HG03520 (cell line): Measurements from ENCODE around the gene CHIT1.
"Not testable (repeated sequence)": the region's sequence is repeated elsewhere in the genome, so short reads cannot be mapped to it uniquely, and the experiment has no call there.

Experiments used
- ATAC-seq: cut with Tn5 transposase; IDR thresholded peaks from one replicate; pipeline ENCODE4 v1.9.1; 2021; ENCODE audit warnings: mild to moderate bottlenecking, moderate library complexity; ENCODE audit not compliant: unreplicated experiment

CHIT1 gene

DNA sequence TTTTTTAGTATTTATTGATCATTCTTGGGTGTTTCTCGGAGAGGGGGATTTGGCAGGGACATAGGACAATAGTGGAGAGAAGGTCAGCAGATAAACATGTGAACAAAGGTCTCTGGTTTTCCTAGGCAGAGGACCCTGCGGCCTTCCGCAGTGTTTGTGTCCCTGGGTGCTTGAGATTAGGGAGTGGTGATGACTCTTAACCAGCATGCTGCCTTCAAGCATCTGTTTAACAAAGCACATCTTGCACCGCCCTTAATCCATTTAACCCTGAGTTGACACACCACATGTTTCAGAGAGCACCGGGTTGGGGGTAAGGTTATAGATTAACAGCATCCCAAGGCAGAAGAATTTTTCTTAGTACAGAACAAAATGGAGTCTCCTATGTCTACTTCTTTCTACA, 36.7 kb upstream of the CHIT1 start:
- not testable (repeated sequence) for ATAC-seq

DNA sequence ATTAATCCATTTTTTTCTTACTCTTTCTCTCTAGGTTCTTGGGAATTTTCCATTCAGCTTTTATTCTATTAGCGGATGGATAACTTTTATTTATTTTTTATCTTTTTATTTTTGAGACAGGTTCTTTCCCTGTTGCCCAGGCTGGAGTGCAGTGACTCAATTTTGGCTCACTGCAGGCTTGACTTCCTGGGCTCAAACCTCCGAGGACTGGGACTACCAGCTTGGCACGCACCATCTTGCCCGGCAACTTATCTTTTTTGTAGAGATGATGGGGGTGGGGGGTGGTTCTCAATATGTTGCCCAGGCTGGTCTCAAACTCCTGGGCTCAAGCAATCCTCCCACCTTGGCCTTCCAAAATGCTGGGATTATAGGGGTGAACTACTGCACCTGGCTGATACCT, 36.1 kb upstream of the CHIT1 start:
- no peak for ATAC-seq

DNA sequence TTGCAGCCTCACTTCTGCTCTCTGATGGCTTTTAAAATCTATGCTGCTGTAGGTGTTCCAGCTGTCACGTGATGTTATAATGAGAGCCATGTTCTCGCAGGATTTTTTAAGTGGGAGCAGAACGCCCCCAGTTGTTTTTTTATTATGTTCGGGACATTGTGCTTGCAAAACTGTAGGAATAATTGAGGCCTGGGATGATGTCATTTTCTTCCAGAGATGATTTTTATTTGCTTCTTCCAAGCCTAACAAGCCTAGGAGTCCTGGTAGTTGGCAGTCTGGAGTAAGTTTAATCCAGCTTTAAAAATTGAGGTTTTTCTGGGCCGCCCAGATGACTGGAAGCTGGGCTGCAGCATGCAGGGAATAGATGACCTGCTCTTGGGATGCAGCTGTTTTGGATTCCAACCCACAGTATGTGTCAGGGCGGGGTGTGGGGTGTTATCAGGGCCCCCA, 34.6 kb upstream of the CHIT1 start:
- ATAC-seq, result no peak

DNA sequence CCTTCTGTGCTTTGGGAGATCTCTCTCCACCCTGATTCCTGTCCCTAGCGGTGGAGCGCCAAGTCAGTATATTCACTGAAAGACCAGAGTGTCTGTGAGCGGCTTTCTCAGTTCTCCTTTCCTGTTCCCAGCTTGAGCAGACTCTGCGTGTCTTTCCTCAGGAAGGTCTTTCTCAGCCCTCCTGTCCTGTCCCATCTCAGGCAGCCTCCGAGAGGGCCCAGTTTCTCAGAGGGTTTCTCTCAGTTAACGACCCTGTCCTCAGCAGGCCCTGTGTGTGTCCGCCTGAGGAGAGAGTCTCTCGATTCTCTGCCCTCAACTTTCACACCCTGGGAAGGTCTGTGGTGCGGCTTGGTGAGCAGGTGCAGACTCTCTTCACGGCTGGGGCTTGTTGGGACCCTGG, 34.0 kb upstream of the CHIT1 start:
- ATAC-seq, result no peak

DNA sequence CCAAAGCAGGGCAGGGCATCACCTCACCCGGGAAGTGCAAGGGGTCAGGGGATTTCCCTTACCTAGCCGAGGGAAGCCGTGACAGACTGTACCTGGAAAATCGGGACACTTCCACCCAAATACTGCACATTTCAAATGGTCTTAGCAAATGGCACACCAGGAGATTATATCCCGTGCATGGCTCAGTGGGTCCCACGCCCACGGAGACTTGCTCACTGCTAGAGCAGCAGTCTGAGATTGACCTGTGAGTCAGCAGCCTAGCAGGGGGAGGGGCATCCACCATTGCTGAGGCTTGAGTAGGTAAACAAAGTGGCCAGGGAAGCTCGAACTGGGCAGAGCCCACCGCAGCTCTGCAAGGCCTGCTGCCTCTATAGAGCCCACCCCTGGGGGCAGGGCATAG, 27.2 kb upstream of the CHIT1 start:
- not testable (repeated sequence) for ATAC-seq

DNA sequence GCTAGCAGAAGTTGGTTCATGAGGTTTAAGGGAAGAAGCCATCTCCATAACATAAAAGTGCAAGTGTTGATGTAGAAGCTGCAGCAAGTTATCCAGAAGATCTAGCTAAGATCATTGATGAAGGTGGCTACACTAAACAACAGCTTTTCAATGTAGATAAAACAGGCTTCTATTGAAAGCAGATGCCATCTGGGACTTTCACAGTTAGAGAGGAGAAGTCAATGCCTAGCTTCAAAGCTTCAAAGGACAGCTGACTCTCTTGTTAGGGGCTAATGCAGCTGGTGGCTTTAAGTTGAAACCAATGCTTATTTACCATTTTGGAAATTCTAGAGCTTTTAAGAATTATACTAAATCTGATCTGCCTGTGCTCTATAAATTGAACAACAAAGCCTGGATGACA, 25.3 kb upstream of the CHIT1 start:
- not testable (repeated sequence) for ATAC-seq

DNA sequence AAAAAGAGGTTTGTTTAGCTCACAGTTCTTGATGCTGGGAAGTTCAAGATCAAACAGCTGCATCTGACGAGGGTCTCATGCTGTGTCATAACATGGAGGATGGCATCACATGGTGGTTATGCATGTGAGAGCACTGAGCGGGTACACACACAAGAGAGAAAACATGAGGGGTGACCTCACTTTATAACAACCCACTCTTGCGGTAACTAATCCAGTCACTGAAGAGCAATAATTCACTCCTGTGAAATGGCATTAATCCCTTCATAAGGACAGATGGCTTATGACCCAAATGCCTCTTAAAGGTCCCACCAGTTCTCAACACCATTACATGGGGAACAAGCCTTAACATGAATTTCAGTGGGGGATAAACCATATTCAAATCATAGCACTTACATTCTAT, 23.2 kb upstream of the CHIT1 start:
- ATAC-seq, result no peak

DNA sequence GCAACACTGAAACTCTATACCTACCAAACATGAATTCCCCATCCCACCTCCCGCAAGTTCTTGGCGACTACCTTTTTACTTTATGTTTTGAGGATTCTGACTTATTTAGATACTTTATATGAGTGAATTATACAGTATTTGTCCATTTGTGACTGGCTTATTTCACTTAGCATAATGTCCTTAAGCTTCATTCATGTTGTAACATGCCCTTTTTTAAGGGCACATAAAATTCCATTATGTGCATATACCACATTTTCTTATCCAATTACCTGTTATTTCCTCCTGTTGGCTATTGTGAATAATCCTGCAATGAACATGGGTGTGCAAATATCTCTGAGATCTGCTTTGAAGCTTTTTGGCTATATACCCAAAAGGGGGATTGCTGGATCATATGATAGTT, 22.0 kb upstream of the CHIT1 start:
- no peak for ATAC-seq

DNA sequence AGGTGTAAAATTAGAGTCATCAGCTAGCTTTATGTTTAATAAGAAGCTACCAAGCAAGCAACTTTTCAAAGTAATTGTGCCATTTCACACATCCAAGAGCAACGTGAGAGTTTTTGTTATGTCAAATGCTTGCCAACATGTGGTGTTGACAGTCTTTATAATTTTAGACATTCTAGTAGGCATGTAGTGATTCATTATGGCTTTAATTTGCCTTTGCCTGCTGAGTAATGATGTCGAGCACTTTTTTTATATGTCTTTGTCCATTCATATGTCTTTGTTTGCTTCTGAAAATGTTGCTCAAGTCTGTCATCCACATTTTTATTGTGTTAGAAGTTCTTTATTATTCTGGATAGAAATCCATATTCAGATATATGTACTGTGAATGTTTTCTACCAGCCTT, 21.4 kb upstream of the CHIT1 start:
- no peak for ATAC-seq

DNA sequence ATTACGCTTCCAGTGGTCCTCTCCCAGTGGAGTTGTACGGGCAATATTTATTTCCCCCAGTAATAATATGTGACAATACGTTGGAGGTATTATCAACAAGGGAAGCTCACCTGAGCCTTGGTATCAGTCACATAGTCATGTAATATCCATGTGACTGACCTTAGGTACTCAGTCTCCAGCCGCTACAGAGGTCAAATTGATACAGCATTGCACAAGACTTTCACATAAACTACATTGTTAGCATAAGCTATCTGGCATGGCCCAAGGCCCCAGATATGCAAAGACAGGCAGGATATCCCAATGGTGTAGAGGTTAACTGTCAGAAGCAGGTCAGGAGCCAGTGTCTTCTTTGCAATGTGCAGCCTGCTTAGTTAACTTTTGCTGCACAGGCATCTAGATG, 15.3 kb upstream of the CHIT1 start:
- no peak for ATAC-seq

DNA sequence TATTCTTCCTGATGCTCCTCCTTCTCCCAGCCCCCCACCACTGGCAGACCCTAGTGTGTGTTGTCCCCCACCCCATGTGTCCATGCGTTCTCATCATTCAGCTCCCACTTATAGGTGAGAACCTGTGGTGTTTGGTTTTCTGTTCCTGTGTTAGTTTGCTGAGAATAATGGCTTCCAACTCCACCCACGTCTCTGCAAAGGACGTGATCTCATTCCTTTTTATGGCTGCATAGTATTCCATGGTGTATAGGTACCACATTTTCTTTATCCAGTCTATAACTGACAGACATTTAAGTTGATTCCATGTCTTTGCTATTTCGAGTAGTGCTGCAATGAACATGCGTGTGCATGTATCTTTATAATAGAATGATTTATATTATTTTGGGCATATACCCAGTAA, 12.2 kb upstream of the CHIT1 start:
- not testable (repeated sequence) for ATAC-seq

DNA sequence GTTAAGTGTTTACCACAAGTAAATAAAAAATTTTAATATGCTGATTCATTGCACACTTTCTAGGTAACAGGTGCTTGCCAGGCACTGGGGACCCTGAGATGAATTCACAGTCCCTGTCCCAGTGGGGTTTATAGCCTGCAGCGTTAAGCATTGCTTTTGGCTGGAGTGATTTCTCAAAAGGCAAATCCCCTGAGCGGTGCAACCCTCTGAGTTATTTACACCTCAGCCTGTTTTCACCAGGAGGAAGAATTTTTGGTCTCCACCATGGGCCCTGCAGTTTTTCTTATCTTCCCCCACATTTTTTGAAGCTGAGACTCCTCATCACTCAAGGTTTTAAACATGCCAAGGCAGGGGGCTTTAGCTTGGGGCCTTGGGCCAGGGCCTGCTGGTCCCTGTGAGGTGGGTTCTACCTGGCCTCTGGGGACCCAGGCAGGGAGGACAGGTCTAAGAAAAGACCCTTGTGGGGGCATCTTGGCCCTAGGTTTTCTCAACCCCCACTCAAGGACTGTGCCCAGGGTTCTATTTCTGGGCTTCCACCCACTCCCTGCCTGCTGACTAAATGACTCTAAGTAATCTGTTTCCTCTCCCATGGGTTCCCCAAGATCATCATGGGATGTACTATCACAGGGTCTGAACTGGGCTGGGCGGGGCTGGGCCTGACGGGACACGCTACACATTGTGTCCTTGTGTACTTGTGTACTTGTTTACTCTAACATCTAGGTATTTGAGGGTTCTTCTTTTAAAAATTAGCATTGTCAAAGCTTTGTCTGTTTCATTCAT, 10.2 kb upstream of the CHIT1 start:
- ATAC-seq, result no peak

DNA sequence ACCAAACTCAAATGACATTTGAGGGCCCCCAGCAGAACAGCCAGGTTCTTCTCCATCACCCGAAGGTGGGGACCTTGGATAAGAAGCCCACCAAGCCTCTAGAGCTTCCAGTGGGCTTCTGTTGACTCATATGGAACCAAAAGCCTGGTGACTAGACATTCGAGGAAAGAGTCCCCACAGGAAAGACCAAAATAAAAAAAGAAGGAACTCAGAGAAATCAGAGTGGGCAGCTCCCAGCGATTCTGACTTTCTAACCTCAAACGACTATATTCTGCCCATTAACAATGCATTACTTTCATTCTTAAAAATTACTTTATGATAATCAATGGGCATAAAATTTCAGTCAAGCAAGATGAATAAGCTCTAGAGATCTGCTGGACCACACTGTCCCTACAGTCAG, 9.6 kb upstream of the CHIT1 start:
- no peak for ATAC-seq

DNA sequence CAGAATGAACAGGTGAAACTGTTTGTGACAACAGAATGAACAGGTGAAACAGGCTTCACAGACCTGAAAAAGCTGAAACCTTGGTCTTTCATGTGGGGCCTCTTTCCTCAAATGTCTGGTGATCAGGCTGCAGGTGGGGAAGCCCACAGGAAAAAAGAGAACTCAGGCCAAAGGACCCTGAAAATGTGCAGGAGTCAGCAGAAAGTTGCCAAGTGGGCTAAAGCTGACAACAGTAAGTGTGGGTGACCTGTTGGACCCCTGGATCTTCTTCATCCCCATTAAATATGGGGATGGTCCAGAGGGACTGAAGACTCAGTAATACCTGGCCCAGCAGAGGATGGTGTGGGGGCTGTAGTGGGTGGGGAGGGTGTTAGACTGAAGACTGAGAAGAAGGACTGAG, 9.1 kb upstream of the CHIT1 start:
- ATAC-seq, result no peak

DNA sequence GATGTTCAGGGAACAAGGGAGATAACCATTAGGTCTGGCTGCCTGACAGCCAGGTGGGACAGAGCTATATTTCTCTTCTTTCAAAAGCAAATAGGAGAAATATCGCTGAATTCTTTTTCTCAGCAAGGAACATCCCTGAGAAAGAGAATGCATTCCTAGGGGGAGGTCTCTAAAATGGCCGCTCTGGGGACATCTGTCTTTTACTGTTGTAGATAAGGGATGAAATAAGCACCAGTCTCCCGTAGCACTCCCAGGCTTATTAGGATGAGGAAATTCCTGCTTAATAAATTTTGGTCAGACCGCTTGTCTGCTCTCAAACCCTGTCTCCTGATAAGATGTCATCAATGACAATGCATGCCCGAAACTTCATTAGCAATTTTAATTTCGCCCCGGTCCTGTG, 5.4 kb upstream of the CHIT1 start:
- not testable (repeated sequence) for ATAC-seq

DNA sequence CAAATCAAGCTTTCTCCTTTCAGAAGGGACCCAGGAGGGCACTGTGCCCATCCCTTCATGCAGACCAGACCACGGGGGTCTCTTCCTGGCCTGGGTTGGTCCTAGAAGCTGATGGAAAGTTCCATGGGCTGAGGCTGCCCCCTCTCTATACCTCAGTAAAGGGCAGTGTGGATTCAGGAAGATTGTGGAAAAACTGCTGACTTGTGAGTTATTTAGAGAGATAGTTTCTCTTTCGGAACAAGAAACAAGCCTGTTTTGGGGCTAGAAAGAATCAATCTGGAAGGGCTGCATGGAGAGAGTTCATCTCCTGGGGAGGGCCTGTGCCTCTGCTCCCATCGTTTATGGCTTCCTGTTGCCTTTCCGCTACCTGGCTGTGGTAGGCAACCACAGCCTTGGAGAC, 803 bp downstream of the CHIT1 start:
- no peak for ATAC-seq

DNA sequence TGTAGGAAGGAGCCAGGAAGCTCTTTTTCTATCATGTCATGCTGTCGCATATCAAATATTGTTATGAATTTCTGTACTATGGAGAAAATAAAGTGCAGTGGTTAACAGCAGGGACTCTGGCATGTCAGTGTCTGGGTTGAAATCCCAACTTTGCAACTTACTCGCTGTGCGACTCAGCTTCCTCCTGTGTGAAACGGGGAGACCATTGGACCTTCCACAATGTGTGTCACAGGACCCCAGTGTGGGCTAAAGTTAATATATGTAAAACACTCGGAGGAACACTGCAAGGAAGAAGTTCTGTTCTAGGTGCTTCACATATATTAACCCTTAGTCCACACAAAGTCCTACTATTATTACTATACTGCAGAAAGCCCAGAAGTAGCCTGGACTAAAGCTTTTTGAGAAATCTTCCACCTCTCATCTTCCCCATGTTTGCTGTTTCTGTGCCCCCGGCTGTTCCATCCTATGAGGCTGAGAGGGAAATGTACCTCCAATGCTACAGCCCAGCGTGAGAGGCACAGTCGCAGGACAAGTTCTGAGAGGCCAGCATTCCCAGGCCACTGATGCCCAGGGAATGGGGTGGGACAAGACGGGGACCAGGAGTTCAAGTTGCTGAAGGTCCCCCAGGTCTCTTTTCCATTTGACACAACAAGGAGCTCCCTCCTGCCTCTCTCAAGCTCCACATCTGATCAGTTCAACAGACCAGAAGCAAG, 1.9 kb downstream of the CHIT1 start:
- ATAC-seq, result no peak

DNA sequence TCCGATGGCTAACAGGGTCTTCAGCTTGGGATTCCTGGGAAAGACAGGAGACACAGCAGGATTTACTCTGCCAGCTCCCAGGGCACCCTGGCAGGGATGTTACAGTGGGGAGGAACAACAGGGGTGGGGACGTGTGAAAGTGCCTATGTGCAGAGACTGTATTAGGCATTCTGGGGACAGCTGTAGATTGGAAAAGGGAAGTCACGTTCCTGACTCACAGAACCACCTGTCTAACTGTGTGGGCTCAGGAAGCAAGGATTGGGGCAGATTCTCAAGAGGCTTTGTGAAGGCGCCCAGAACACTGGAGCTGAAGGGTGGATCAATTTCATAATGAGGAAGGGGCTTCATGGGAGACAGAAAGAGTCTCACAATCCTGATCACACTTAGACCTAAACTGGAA, 4.4 kb downstream of the CHIT1 start:
- no peak for ATAC-seq

DNA sequence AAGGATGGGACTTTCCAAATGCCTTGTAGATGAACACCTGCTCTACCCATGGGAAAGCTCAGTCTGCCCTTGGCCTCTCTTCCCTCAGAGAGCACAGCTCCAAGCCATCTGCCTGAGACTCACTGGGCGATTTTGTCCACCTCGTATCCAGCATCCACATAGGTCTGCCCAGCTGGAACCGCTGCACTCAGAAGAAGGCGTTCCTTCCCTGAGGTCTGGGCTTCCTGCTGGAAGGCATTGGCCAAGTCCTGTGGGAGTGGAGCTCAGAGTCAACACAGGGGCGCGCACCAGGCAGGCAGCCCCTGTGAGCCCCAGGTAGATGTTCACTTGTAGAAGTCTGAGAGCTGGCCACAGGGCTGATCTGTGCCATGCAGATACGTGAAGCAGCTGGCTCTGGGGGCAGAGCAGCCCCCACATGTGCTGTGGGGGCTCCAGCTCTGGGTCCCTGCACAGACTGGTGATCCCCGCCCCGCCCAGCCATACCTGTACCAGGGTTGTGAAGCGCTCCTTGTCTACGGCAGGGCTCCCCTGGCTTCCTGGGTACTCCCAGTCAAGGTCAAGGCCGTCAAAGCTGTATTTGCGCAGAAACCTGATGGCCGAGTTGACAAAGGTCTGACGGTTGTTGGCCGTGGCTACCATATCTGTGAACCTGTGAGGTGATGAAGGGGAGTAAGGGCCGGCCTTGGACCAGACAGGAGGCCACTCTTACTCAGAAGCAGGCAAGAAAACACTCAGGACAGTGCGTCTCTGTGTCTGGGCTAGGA, 6.3 kb downstream of the CHIT1 start:
- ATAC-seq, result no peak

DNA sequence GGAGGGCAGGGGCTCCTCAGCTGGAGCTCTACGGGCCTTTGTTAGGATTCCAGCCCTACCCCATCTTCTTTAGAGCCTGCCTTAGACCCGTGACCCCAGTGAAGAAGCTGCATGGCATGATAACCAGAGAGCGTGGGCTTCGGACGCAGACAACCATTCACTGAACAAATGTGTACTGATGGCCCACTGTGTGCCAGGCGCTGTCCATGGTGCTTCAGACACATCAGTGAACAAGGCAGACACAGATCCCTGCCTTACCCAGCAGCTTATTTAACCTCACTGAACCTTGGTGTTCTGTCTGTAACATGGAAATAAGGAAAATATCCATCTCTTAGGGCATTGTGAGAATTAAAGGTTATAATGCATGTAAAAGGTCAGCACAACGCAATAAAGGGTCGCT, 9.5 kb downstream of the CHIT1 start:
- no peak for ATAC-seq

DNA sequence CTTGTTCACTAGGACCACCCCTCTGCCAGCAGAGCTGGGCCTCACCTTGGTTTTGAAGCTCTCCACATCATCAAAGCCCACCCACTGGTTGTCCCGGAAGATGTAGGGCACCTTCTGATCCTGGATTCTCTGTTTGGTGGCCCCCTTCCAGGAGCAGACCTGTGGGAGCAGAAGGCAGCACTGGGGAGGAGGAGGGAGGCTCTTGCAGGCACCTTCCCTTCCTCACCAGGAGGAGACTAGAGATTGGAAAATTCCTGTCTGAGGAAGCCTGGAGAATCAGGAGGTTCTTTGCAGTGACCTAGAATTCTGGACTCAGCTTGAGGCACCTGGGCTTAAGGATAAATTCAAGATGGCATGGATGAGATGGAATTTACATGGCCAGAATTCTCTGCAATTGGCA, 10.3 kb downstream of the CHIT1 start:
- no peak for ATAC-seq

DNA sequence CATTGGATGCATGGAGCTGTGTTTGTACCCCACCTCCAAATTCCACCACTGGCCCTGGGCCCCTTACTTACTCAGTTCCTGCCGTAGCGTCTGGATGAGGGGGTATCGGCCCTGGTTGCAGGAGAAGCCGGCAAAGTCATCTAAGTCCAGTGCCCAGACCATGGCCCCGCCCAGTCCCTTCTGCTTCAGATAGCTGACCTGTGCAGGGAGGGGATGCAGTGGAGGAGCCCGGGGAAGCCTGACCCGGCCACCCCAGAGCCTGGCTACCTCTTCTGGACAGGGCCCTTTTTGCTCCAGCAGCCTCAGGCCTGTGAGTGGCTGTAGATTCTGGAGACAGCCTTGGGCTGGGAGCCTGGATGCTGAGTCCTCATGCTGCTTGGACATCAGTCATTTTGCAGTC, 11.8 kb downstream of the CHIT1 start:
- ATAC-seq, result no peak
